Activated T-helper 1 cell treated with anti-CD3 and anti-CD28 coated beads, Interleukin-12 subunit alpha, Interleukin-12 subunit beta, Interleukin-2, Interleukin-4 antibody, amounts not matched to agents 30 ng/mL and 10 ng/mL and 1 ng/mL, durations not matched to agents 14 hours and 24 hours and 36 hours (primary cell): ENCODE measurements around the gene TBCD. TPM values are rescaled to one million over a fixed set of nuclear protein-coding genes. Genes with fewer than 3 reads are reported as not detected.
A peak's percentile ranks its signal among the peaks of the same experiment; 100 is the strongest.

Source experiments
- DNase-seq: peaks from one replicate; pipeline ENCODE4 v3.0.0; 2021; ENCODE audit warnings: low spot score
- H3K27ac Mint-ChIP-seq: one replicate; pipeline ENCODE4 v1.8.0; 2021; ENCODE audit warnings: mild to moderate bottlenecking, mixed read lengths
- H3K27me3 Mint-ChIP-seq: one replicate; pipeline ENCODE4 v1.8.0; 2022; ENCODE audit warnings: mild to moderate bottlenecking, moderate library complexity, mixed read lengths; ENCODE audit not compliant: insufficient read depth
- H3K36me3 Mint-ChIP-seq: one replicate; pipeline ENCODE4 v1.8.0; 2021; ENCODE audit warnings: low read depth, mixed read lengths
- H3K4me1 Mint-ChIP-seq: one replicate; pipeline ENCODE4 v1.8.0; 2021; ENCODE audit warnings: low read depth, mixed read lengths
- H3K4me3 Mint-ChIP-seq: one replicate; pipeline ENCODE4 v1.8.0; 2021; ENCODE audit warnings: mild to moderate bottlenecking, moderate library complexity, mixed read lengths
- H3K9me3 Mint-ChIP-seq: one replicate; pipeline ENCODE4 v1.8.0; 2021; ENCODE audit warnings: mixed read lengths
- intact Hi-C: fragments of 100-400 bp; cut with micrococcal nuclease; formaldehyde crosslinking; loops from one replicate; pipeline ENCODE4 v1.15.1; 2024
- total RNA-seq: library from RNA; stranded (reverse); gene quantifications from 2 replicates; pipeline ENCODE4 v1.2.3, GENCODE V29; 2022

The TBCD gene
- total RNA-seq, 1 donor from 2014 or later = 111 TPM

DNA sequence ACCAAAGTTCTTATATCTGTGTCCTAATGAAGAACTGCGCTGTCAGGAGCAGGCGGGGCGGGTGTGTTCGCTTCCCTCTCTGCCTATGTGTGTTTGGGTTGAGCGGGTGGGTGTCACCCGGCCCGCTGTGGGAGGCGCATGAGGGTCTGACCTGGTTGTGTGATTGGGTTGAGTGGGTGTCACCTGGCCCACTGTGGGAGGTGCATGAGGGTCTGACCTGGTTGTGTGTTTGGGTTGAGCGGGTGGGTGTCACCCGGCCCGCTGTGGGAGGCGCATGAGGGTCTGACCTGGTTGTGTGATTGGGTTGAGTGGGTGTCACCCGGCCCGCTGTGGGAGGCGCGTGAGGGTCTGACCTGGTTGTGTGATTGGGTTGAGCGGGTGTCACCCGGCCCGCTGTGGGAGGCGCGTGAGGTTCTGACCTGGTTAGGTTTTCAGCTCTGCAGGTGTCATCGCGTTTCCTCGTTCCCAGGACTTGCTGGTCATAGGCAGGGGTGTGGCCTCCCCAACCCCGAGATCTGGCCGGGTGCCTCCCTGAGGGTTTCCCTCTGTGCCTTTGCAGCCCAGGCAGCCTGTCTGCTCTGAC, 157.5 kb downstream of the TBCD start:
- H3K27me3 Mint-ChIP-seq = no peaks in the 10 kb centered on the region
- peaks cover 24% of the 10 kb centered on the region for H3K36me3 Mint-ChIP-seq
- H3K4me3 Mint-ChIP-seq = no peak overlapping the region
- H3K4me1 Mint-ChIP-seq = peaks cover 11% of the 10 kb centered on the region
- H3K27ac Mint-ChIP-seq = peak overlapping the region; percentile 12
- no peaks in the 10 kb centered on the region for H3K9me3 Mint-ChIP-seq
- no peak for DNase-seq
- intact Hi-C loops = no loop called here

- Mint-ChIP-seq H3K4me3 (no peak overlapping the region), H3K4me1 (peaks cover 11% of the 10 kb centered on the region), H3K27me3 (no peaks in the 10 kb centered on the region), H3K27ac (no peak overlapping the region), H3K9me3 (no peaks in the 10 kb centered on the region), H3K36me3 (peaks cover 27% of the 10 kb centered on the region)
- no peak for DNase-seq
- intact Hi-C loops = no loop called here
Observed at GRCh38 chr17:82910041-82910481, 158.2 kb downstream of the TBCD start.

DNA sequence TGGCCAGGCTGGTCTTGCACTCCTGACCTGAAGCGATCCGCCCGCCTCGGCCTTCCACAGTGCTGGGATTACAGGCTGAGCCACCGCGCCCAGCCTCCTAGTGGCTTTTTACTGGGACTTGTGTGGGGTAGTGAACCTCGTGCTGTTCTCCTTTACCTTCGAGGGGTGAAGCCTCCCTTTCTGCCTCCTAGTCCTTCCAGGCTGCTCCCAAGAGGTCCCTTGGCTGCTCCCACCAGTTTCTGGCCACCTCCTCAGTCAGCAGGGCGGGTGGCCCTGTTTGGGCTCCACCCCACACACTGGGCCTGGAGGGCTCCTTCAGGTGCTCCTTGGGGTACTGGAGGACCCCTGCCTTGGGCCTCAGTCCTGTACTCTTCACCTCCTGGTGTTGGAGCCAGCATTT, 158.9 kb downstream of the TBCD start:
- intact Hi-C loops = no loop called here
- H3K4me3 Mint-ChIP-seq = no peak overlapping the region
- no peak for DNase-seq
- H3K27ac Mint-ChIP-seq = no peak overlapping the region
- peaks cover 31% of the 10 kb centered on the region for H3K36me3 Mint-ChIP-seq
- H3K27me3 Mint-ChIP-seq = no peaks in the 10 kb centered on the region
- peaks cover 11% of the 10 kb centered on the region for H3K4me1 Mint-ChIP-seq
- no peaks in the 10 kb centered on the region for H3K9me3 Mint-ChIP-seq

DNA sequence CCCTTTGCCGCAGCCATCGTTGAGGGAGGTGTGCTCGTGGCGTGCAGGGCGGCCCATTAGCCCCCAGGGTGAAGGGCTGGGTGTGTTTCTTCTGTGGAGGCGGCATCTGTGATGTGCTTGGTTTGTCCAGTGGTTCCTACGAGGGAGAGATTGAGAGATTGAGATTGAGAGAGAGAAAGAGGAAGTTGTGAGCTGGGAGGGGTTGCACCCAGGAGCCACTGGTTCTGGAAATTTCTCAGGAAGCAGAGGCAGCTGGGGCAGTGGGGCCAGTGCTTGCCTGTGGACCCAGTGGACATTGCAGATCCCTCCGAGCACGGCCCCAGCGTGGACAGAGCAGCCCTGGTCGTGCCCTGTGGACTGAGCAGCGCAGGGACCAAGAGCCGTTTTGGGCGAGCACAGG, 160.0 kb downstream of the TBCD start:
- DNase-seq = no peak
- intact Hi-C loops = no loop called here
- H3K27ac Mint-ChIP-seq = peak overlapping the region; percentile 70
- no peaks in the 10 kb centered on the region for H3K9me3 Mint-ChIP-seq
- no peaks in the 10 kb centered on the region for H3K27me3 Mint-ChIP-seq
- no peak overlapping the region for H3K4me3 Mint-ChIP-seq
- H3K36me3 Mint-ChIP-seq = peaks cover 25% of the 10 kb centered on the region
- H3K4me1 Mint-ChIP-seq = peaks cover 11% of the 10 kb centered on the region

GRCh38 chr17:82912484-82913089, 160.7 kb downstream of the TBCD start:
- H3K36me3 Mint-ChIP-seq = peaks cover 21% of the 10 kb centered on the region
- intact Hi-C loops = no loop called here
- no peak for DNase-seq
- no peak overlapping the region for H3K27ac Mint-ChIP-seq
- H3K4me3 Mint-ChIP-seq = no peak overlapping the region
- H3K27me3 Mint-ChIP-seq = no peaks in the 10 kb centered on the region
- H3K9me3 Mint-ChIP-seq = no peaks in the 10 kb centered on the region
- peaks cover 11% of the 10 kb centered on the region for H3K4me1 Mint-ChIP-seq

GRCh38 chr17:82913304-82914043, 161.6 kb downstream of the TBCD start:
- Mint-ChIP-seq H3K27me3 (no peaks in the 10 kb centered on the region), H3K9me3 (no peaks in the 10 kb centered on the region), H3K27ac (no peak overlapping the region), H3K4me3 (no peak overlapping the region), H3K36me3 (peaks cover 21% of the 10 kb centered on the region), H3K4me1 (peaks cover 11% of the 10 kb centered on the region)
- no peak for DNase-seq
- intact Hi-C loops = no loop called here

- no peaks in the 10 kb centered on the region for H3K9me3 Mint-ChIP-seq
- H3K27me3 Mint-ChIP-seq = no peaks in the 10 kb centered on the region
- H3K4me1 Mint-ChIP-seq = peaks cover 7% of the 10 kb centered on the region
- no peak for DNase-seq
- H3K4me3 Mint-ChIP-seq = no peak overlapping the region
- peaks cover 19% of the 10 kb centered on the region for H3K36me3 Mint-ChIP-seq
- intact Hi-C loops = no loop called here
- no peak overlapping the region for H3K27ac Mint-ChIP-seq
Observed at GRCh38 chr17:82914375-82914774, 162.5 kb downstream of the TBCD start.

DNA sequence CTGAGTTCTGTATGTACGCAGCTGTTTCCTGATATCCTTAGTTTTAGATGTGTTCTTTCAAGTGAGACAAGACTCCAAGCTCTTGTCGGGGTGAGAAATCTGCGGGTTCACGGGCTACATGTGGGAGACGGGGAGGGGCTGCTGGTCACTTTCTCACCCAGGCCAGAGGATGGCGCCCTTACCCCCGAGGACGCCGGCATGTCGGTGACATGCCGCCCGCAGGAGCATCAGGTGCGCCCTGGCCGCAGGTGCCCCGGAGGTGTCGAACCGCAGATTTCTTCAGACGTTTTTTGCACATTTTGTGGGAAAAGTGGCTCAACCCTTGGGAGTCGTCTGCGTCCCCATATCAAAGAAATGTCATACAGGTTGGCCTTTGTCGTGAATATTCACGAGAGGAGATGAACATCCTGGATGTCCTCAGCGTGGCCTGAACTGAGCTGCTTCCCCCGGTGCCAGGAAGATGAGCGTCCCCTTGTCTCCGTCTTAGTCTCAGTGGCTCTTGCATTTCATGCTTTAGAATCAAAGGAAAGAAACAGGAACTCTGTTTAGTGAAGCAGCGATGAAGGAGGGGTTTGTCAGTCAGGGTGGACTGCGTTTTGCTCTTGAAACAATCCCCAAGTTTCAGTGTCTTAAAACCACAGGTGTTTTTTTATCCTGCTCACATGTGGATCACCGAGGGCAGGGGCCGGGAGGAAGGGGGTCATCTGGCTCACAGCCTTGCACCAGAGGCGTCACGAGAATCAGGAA, 163.3 kb downstream of the TBCD start:
- intact Hi-C loops = no loop called here
- no peaks in the 10 kb centered on the region for H3K27me3 Mint-ChIP-seq

DNA sequence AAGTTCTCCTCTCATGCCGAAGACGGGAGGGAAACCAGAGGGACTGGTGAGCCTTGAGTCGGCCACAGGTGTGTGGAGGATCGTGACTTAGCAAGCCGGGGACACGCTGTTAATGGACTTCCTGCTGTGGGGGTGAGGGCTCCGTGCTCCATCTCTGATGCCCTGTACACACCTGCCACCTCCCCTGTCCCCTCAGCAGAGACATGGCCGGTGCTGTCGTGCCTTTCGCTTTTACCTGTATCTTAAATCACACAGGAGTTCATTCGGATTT, 163.8 kb downstream of the TBCD start:
- H3K27me3 Mint-ChIP-seq = no peaks in the 10 kb centered on the region
- intact Hi-C loops = loop anchor here (1.0 kb wide), 1 partner anchor 133 kb away; no protein-coding TSS in a partner anchor
- H3K27ac Mint-ChIP-seq = no peak overlapping the region
- H3K4me3 Mint-ChIP-seq = no peak overlapping the region
- peaks cover 22% of the 10 kb centered on the region for H3K36me3 Mint-ChIP-seq
- no peak for DNase-seq
- H3K4me1 Mint-ChIP-seq = peaks cover 5% of the 10 kb centered on the region
- no peaks in the 10 kb centered on the region for H3K9me3 Mint-ChIP-seq

More for the DNA sequence above, 163.3 kb downstream of the TBCD start:
- H3K4me3 Mint-ChIP-seq = no peak overlapping the region
- DNase-seq = no peak
- H3K9me3 Mint-ChIP-seq = no peaks in the 10 kb centered on the region
- peaks cover 22% of the 10 kb centered on the region for H3K36me3 Mint-ChIP-seq
- no peak overlapping the region for H3K27ac Mint-ChIP-seq
- peaks cover 5% of the 10 kb centered on the region for H3K4me1 Mint-ChIP-seq

- no peaks in the 10 kb centered on the region for H3K27me3 Mint-ChIP-seq
- no peak for DNase-seq
Observed at GRCh38 chr17:82917699-82918345, 166.0 kb downstream of the TBCD start.

DNA sequence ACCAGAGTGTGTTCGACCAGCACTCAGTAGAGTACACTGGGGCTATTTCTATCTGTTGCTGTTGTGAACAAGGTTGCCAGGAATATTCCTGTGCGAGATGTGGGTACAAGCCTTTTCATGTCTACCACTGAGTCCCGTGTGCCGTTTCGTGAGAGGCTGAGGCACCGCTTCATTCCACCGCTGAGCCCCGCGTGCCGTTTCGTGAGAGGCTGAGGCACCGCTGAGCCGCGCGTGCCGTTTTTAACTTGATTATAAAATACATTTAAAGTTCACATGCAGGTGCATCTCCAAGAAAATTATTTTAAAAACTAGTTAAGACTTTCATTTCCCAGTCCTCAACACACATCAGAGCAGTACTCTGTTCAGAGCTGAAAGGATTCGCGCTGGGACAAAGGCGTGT, 166.6 kb downstream of the TBCD start:
- no peak overlapping the region for H3K4me3 Mint-ChIP-seq
- no peaks in the 10 kb centered on the region for H3K27me3 Mint-ChIP-seq
- peaks cover 23% of the 10 kb centered on the region for H3K36me3 Mint-ChIP-seq
- no peak for DNase-seq
- H3K9me3 Mint-ChIP-seq = no peaks in the 10 kb centered on the region
- no peak overlapping the region for H3K27ac Mint-ChIP-seq
- H3K4me1 Mint-ChIP-seq = no peaks in the 10 kb centered on the region
- intact Hi-C loops = no loop called here

More at GRCh38 chr17:82917699-82918345, 166.0 kb downstream of the TBCD start:
- H3K36me3 Mint-ChIP-seq = peaks cover 23% of the 10 kb centered on the region
- intact Hi-C loops = no loop called here
- H3K4me1 Mint-ChIP-seq = no peaks in the 10 kb centered on the region
- no peak overlapping the region for H3K27ac Mint-ChIP-seq
- no peak overlapping the region for H3K4me3 Mint-ChIP-seq
- no peaks in the 10 kb centered on the region for H3K9me3 Mint-ChIP-seq

- H3K4me3 Mint-ChIP-seq = no peak overlapping the region
- H3K27me3 Mint-ChIP-seq = no peaks in the 10 kb centered on the region
- no peaks in the 10 kb centered on the region for H3K9me3 Mint-ChIP-seq
- no peaks in the 10 kb centered on the region for H3K4me1 Mint-ChIP-seq
- intact Hi-C loops = no loop called here
- no peak overlapping the region for H3K27ac Mint-ChIP-seq
- peaks cover 19% of the 10 kb centered on the region for H3K36me3 Mint-ChIP-seq
- DNase-seq = no peak
Observed at GRCh38 chr17:82920150-82920549, 168.3 kb downstream of the TBCD start.
